ENCODE measurements around the gene LSG1. TPM values are rescaled to one million over a fixed set of nuclear protein-coding genes. Genes with fewer than 3 reads are reported as not detected.

LSG1 gene
- total and polyA plus RNA-seq, 2 of the 13 experiments (the other 11 are each of a cell fraction or from before 2014, with no cell fraction given), result 21.4 to 32.1 TPM

DNA sequence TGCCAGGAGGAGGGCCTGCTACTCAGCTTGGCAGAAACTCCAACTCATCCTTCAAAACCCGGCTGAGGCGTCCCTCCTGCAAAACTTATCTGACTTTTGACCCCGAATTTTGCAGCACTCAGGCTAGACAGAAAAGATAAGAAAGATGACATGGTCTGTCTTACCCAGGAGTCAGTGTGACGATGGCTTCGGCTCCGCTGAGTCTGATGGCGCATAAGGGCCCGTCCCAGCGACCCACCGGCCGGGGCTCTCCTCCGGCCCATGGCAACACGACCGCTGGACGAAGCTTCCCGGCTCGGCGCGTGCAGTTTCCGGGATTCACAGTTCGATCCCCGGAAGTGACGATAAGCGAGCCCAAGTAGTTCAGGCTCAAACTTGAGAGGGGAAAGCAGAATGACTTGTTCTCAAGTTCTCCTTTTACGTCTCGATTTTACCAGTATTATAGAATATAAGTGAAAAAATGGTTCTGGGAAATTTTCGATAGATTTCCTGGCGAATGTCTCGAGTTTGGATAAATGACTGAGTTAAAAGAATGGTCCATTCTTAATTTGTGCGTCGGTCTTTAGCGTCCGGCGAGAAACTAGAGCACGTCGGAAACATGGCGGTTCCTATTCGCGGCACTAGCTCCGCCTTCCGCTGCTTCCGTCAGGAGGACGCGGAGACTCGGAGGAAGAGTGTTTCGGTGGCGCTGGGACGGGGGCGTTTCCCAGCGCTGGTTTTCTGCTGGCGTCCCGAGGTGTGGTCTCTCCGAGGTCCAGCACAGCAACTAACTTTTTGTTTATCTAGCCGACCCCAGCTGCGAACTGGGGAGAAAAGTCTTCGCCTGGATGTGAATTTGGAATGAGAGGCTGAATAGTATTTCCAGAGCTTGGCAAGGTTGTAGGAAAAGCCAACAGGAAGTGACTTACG, at the start of gene LSG1 (continued):
- TF ChIP-seq, protein P1, sequence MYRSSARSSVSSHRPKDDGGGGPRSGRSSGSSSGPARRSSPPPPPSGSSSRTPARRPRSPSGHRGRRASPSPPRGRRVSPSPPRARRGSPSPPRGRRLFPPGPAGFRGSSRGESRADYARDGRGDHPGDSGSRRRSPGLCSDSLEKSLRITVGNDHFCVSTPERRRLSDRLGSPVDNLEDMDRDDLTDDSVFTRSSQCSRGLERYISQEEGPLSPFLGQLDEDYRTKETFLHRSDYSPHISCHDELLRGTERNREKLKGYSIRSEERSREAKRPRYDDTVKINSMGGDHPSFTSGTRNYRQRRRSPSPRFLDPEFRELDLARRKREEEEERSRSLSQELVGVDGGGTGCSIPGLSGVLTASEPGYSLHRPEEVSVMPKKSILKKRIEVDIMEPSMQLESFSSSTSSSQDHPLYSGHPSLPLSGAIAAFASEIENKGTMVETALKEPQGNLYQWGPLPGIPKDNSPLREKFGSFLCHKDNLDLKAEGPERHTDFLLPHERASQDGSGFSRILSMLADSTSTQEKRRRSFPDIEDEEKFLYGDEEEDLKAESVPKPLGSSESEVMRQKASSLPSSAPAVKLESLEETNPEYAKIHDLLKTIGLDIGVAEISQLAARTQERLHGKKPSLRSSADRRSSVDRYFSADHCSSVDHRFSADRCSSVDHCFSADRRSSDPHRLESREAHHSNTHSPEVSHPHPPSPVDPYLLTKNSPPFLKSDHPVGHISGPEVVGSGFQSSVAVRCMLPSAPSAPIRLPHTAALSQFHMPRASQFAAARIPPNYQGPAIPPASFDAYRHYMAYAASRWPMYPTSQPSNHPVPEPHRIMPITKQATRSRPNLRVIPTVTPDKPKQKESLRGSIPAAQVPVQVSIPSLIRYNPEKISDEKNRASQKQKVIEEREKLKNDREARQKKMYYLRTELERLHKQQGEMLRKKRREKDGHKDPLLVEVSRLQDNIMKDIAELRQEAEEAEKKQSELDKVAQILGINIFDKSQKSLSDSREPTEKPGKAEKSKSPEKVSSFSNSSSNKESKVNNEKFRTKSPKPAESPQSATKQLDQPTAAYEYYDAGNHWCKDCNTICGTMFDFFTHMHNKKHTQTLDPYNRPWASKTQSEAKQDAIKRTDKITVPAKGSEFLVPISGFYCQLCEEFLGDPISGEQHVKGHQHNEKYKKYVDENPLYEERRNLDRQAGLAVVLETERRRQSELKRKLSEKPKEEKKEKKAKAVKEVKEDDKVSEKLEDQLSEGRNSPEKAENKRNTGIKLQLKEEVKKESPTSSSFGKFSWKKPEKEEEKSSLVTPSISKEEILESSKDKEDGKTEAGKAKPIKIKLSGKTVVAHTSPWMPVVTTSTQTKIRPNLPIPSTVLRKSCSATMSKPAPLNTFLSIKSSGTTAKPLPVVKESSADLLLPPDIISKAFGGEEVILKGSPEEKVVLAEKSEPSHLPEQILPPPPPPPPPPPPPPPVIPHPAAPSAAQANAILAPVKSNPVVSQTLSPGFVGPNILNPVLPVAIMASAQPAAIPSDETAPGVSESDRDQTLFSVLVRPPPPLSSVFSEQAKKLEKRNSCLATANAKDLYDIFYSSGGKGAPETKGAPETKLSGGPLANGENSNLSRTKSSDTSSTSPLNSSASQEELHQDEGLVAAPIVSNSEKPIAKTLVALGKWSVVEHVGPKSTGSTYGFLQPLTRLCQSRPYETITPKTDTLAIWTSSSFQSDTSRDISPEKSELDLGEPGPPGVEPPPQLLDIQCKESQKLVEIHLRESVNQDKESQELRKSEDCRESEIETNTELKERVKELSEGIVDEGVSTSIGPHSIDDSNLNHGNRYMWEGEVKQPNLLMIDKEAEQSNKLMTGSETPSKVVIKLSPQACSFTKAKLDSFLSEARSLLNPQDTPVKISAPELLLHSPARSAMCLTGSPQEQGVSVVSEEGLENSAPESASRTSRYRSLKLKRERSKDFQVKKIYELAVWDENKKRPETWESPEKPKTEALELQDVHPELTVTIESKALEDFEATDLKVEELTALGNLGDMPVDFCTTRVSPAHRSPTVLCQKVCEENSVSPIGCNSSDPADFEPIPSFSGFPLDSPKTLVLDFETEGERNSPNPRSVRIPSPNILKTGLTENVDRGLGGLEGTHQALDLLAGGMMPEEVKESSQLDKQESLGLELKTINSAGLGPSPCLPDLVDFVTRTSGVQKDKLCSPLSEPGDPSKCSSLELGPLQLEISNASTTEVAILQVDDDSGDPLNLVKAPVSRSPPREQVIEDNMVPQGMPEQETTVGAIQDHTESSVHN (CRISPR knock-in tag; IDR thresholded peaks at IDR 0.05), result no peak
- TF ChIP-seq, protein P2, sequence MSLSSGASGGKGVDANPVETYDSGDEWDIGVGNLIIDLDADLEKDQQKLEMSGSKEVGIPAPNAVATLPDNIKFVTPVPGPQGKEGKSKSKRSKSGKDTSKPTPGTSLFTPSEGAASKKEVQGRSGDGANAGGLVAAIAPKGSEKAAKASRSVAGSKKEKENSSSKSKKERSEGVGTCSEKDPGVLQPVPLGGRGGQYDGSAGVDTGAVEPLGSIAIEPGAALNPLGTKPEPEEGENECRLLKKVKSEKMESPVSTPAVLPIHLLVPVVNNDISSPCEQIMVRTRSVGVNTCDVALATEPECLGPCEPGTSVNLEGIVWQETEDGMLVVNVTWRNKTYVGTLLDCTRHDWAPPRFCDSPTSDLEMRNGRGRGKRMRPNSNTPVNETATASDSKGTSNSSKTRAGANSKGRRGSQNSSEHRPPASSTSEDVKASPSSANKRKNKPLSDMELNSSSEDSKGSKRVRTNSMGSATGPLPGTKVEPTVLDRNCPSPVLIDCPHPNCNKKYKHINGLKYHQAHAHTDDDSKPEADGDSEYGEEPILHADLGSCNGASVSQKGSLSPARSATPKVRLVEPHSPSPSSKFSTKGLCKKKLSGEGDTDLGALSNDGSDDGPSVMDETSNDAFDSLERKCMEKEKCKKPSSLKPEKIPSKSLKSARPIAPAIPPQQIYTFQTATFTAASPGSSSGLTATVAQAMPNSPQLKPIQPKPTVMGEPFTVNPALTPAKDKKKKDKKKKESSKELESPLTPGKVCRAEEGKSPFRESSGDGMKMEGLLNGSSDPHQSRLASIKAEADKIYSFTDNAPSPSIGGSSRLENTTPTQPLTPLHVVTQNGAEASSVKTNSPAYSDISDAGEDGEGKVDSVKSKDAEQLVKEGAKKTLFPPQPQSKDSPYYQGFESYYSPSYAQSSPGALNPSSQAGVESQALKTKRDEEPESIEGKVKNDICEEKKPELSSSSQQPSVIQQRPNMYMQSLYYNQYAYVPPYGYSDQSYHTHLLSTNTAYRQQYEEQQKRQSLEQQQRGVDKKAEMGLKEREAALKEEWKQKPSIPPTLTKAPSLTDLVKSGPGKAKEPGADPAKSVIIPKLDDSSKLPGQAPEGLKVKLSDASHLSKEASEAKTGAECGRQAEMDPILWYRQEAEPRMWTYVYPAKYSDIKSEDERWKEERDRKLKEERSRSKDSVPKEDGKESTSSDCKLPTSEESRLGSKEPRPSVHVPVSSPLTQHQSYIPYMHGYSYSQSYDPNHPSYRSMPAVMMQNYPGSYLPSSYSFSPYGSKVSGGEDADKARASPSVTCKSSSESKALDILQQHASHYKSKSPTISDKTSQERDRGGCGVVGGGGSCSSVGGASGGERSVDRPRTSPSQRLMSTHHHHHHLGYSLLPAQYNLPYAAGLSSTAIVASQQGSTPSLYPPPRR (CRISPR knock-in tag; IDR thresholded peaks at IDR 0.05; ENCODE audit: borderline replicate concordance), result no peak
- no peak for TF ChIP-seq NAIF1 (CRISPR knock-in tag; IDR thresholded peaks at IDR 0.05; ENCODE audit: borderline replicate concordance)
- TF ChIP-seq, protein P3, sequence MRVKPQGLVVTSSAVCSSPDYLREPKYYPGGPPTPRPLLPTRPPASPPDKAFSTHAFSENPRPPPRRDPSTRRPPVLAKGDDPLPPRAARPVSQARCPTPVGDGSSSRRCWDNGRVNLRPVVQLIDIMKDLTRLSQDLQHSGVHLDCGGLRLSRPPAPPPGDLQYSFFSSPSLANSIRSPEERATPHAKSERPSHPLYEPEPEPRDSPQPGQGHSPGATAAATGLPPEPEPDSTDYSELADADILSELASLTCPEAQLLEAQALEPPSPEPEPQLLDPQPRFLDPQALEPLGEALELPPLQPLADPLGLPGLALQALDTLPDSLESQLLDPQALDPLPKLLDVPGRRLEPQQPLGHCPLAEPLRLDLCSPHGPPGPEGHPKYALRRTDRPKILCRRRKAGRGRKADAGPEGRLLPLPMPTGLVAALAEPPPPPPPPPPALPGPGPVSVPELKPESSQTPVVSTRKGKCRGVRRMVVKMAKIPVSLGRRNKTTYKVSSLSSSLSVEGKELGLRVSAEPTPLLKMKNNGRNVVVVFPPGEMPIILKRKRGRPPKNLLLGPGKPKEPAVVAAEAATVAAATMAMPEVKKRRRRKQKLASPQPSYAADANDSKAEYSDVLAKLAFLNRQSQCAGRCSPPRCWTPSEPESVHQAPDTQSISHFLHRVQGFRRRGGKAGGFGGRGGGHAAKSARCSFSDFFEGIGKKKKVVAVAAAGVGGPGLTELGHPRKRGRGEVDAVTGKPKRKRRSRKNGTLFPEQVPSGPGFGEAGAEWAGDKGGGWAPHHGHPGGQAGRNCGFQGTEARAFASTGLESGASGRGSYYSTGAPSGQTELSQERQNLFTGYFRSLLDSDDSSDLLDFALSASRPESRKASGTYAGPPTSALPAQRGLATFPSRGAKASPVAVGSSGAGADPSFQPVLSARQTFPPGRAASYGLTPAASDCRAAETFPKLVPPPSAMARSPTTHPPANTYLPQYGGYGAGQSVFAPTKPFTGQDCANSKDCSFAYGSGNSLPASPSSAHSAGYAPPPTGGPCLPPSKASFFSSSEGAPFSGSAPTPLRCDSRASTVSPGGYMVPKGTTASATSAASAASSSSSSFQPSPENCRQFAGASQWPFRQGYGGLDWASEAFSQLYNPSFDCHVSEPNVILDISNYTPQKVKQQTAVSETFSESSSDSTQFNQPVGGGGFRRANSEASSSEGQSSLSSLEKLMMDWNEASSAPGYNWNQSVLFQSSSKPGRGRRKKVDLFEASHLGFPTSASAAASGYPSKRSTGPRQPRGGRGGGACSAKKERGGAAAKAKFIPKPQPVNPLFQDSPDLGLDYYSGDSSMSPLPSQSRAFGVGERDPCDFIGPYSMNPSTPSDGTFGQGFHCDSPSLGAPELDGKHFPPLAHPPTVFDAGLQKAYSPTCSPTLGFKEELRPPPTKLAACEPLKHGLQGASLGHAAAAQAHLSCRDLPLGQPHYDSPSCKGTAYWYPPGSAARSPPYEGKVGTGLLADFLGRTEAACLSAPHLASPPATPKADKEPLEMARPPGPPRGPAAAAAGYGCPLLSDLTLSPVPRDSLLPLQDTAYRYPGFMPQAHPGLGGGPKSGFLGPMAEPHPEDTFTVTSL (CRISPR knock-in tag; IDR thresholded peaks at IDR 0.05; ENCODE audit: borderline replicate concordance), result peak; percentile 31; the same call in 1 of the 2 replicates
- TF ChIP-seq HMG20B (CRISPR knock-in tag; conservative IDR thresholded peaks at IDR 0.05), result peak; percentile 23; the same call in 1 of the 2 replicates
- TF ChIP-seq ZNF678 (CRISPR knock-in tag; IDR thresholded peaks at IDR 0.05), result no peak
- peak; percentile 40; the same call in 1 of the 2 replicates for TF ChIP-seq ZIK1 (CRISPR knock-in tag; IDR thresholded peaks at IDR 0.05; ENCODE audit: borderline replicate concordance, low read depth)
- no peak for TF ChIP-seq MTA1 (CRISPR knock-in tag; IDR thresholded peaks at IDR 0.05; ENCODE audit: borderline replicate concordance)

Measured in HepG2 (cell line).